ENCODE data around the gene PLEKHG5. TPM values are rescaled to one million over a fixed set of nuclear protein-coding genes. Genes with fewer than 3 reads are reported as not detected.

The PLEKHG5 gene
- polyA plus RNA-seq, 3 donors, result 0.03 TPM; not detected in 2

DNA sequence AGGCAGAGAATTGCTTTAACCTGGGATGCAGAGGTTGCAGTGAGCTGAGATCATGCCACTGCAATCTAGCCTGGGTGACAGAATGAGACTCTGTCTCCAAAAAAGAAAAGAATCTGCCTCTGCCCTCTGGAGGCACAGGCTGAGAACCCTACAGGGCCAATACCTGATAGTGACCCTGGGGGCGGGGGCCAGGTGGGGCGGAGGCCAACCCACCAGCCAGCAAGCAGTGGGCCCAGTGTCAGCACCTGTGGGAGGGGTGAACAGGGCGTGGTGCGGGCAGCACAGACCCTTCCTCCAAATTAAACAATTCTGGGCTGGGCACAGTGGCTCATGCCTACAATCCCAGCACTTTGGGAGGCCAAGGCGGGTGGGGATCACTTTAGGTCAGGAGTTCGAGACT lies 19.0 kb upstream of the PLEKHG5 start:
- no peak overlapping the region for H3K4me2 ChIP-seq (replicated peaks; ENCODE audit: extremely low read depth, low read length, poor library complexity, severe bottlenecking)
- H3K9me3 Mint-ChIP-seq, result no peaks in the 10 kb centered on the region
- H3K9ac ChIP-seq (ENCODE audit: insufficient read depth, low read length, poor library complexity, severe bottlenecking), result no peak overlapping the region
- H2AFZ ChIP-seq (ENCODE audit: insufficient read depth, low read depth, low read length, poor library complexity, severe bottlenecking), result no peak overlapping the region
- no peak overlapping the region for H3K27ac ChIP-seq (ENCODE audit: low read depth in 1 of 2, low read length in 2 of 2)
- no peaks in the 10 kb centered on the region for H3K36me3 Mint-ChIP-seq
- H4K20me1 ChIP-seq (ENCODE audit: insufficient read depth, low read length), result no peaks in the 10 kb centered on the region
- H3K4me1 Mint-ChIP-seq, result peaks cover 2% of the 10 kb centered on the region
- H3K27ac Mint-ChIP-seq, result no peak overlapping the region
- H3K36me3 ChIP-seq (replicated peaks in 1 of 2; ENCODE audit: control insufficient read depth in 1 of 2, insufficient read depth in 2 of 2, low read length in 2 of 2), result no peaks in the 10 kb centered on the region
- H3K27me3 Mint-ChIP-seq (ENCODE audit: low read depth in 3 of 3), result peaks cover 1 to 5% (median 2%) of the 10 kb centered on the region in 3 donors
- no peaks in the 10 kb centered on the region for H3K9me3 ChIP-seq (replicated peaks in 1 of 2; ENCODE audit: control insufficient read depth in 1 of 2, insufficient read depth in 1 of 2, low read length in 2 of 2)
- H3K4me3 ChIP-seq (replicated peaks in 1 of 3; ENCODE audit: low read depth in 2 of 3, low read length in 3 of 3), result no peak overlapping the region
- no peak overlapping the region for H3K4me3 Mint-ChIP-seq
- TF ChIP-seq, protein P1, sequence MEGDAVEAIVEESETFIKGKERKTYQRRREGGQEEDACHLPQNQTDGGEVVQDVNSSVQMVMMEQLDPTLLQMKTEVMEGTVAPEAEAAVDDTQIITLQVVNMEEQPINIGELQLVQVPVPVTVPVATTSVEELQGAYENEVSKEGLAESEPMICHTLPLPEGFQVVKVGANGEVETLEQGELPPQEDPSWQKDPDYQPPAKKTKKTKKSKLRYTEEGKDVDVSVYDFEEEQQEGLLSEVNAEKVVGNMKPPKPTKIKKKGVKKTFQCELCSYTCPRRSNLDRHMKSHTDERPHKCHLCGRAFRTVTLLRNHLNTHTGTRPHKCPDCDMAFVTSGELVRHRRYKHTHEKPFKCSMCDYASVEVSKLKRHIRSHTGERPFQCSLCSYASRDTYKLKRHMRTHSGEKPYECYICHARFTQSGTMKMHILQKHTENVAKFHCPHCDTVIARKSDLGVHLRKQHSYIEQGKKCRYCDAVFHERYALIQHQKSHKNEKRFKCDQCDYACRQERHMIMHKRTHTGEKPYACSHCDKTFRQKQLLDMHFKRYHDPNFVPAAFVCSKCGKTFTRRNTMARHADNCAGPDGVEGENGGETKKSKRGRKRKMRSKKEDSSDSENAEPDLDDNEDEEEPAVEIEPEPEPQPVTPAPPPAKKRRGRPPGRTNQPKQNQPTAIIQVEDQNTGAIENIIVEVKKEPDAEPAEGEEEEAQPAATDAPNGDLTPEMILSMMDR (IDR thresholded peaks at IDR 0.05), result no peak
- H3K79me2 ChIP-seq (ENCODE audit: insufficient read depth, low read length), result no peaks in the 10 kb centered on the region
- peaks cover 0 to 3% of the 10 kb centered on the region in 2 donors for H3K4me1 ChIP-seq (ENCODE audit: control insufficient read depth in 1 of 2, insufficient read depth in 2 of 2, low read length in 2 of 2)
- WGBS (ENCODE audit: insufficient coverage), result 100% methylated on average over 1 of the region's 6 CpGs
- DNase-seq, result no peak
- H3K27me3 ChIP-seq (ENCODE audit: control insufficient read depth in 2 of 2, insufficient read depth in 2 of 2, low read length in 2 of 2), result no peaks in the 10 kb centered on the region
- intact Hi-C loops (cut with micrococcal nuclease), result no loop called here

DNA sequence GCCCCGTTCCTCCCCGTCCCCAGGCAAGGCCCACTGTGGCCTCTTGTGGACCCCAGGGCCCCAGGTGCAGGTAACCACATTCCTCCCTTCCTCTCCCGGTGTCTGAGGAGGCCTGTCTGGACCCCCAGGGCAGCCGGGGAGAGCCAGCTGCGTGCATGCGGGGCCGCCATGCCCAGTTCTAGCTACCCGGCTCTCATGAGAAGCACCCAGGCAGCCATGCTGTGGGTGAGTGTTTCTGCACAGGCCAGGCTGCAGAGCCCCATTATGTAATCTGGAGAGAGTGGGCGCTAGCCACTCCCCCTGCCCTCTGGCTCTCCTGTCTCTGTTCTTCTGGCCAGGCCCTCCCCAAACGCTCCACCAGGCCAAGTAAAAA lies 18.4 kb upstream of the PLEKHG5 start:
- no peaks in the 10 kb centered on the region for H3K9me3 ChIP-seq (replicated peaks in 1 of 2; ENCODE audit: control insufficient read depth in 1 of 2, insufficient read depth in 1 of 2, low read length in 2 of 2)
- peaks cover 0 to 3% of the 10 kb centered on the region in 2 donors for H3K4me1 ChIP-seq (ENCODE audit: control insufficient read depth in 1 of 2, insufficient read depth in 2 of 2, low read length in 2 of 2)
- H2AFZ ChIP-seq (ENCODE audit: insufficient read depth, low read depth, low read length, poor library complexity, severe bottlenecking), result no peak overlapping the region
- H3K36me3 Mint-ChIP-seq, result no peaks in the 10 kb centered on the region
- H3K4me3 ChIP-seq (replicated peaks in 1 of 3; ENCODE audit: low read depth in 2 of 3, low read length in 3 of 3), result no peak overlapping the region
- H4K20me1 ChIP-seq (ENCODE audit: insufficient read depth, low read length), result no peaks in the 10 kb centered on the region
- TF ChIP-seq, protein P1 (IDR thresholded peaks at IDR 0.05), result no peak
- H3K27ac Mint-ChIP-seq, result no peak overlapping the region
- H3K9me3 Mint-ChIP-seq, result no peaks in the 10 kb centered on the region
- no peak overlapping the region for H3K9ac ChIP-seq (ENCODE audit: insufficient read depth, low read length, poor library complexity, severe bottlenecking)
- WGBS (ENCODE audit: insufficient coverage), result 66% methylated on average over 9 of the region's 10 CpGs
- intact Hi-C loops (cut with micrococcal nuclease), result no loop called here
- no peak overlapping the region for H3K27ac ChIP-seq (ENCODE audit: low read depth in 1 of 2, low read length in 2 of 2)
- peaks cover 1 to 5% (median 2%) of the 10 kb centered on the region in 3 donors for H3K27me3 Mint-ChIP-seq (ENCODE audit: low read depth in 3 of 3)
- H3K4me3 Mint-ChIP-seq, result no peak overlapping the region
- no peak overlapping the region for H3K4me2 ChIP-seq (replicated peaks; ENCODE audit: extremely low read depth, low read length, poor library complexity, severe bottlenecking)
- no peaks in the 10 kb centered on the region for H3K27me3 ChIP-seq (ENCODE audit: control insufficient read depth in 2 of 2, insufficient read depth in 2 of 2, low read length in 2 of 2)
- no peaks in the 10 kb centered on the region for H3K36me3 ChIP-seq (replicated peaks in 1 of 2; ENCODE audit: control insufficient read depth in 1 of 2, insufficient read depth in 2 of 2, low read length in 2 of 2)
- no peaks in the 10 kb centered on the region for H3K79me2 ChIP-seq (ENCODE audit: insufficient read depth, low read length)
- DNase-seq, result no peak
- H3K4me1 Mint-ChIP-seq, result peaks cover 2% of the 10 kb centered on the region

All from CD14-positive monocyte (primary cell).